ENCODE data around the gene ASTE1. TPM values are rescaled to one million over a fixed set of nuclear protein-coding genes. Genes with fewer than 3 reads are reported as not detected.
"Not testable (repeated sequence)": the region's sequence is repeated elsewhere in the genome, so short reads cannot be mapped to it uniquely, and the experiment has no call there.

ASTE1 gene
- total RNA-seq, 1 donor from 2014 or later = 11.4 TPM

GRCh38 chr3:130976706-130977105 lies 49.9 kb downstream of the ASTE1 start:
- no peak for TF ChIP-seq CTCF (conservative IDR thresholded peaks at IDR 0.05)
- Mint-ChIP-seq H3K27me3 (ENCODE audit: low read depth) (no peaks in the 10 kb centered on the region), H3K4me3 (no peak overlapping the region), H3K36me3 (ENCODE audit: low read depth) (peaks cover 2% of the 10 kb centered on the region), H3K27ac (ENCODE audit: unreplicated experiment) (no peak overlapping the region), H3K4me1 (no peaks in the 10 kb centered on the region), H3K9me3 (no peaks in the 10 kb centered on the region)
- DNase-seq (ENCODE audit: low read depth, low spot score) = no peak

GRCh38 chr3:130975251-130975650 lies 51.4 kb downstream of the ASTE1 start:
- H3K27me3 Mint-ChIP-seq (ENCODE audit: low read depth) = no peaks in the 10 kb centered on the region
- H3K36me3 Mint-ChIP-seq (ENCODE audit: low read depth) = peaks cover 12% of the 10 kb centered on the region
- DNase-seq (ENCODE audit: low read depth, low spot score) = no peak
- H3K9me3 Mint-ChIP-seq = no peaks in the 10 kb centered on the region
- H3K27ac Mint-ChIP-seq (ENCODE audit: unreplicated experiment) = no peak overlapping the region
- H3K4me3 Mint-ChIP-seq = no peak overlapping the region
- TF ChIP-seq CTCF (conservative IDR thresholded peaks at IDR 0.05) = no peak
- no peaks in the 10 kb centered on the region for H3K4me1 Mint-ChIP-seq

- no peak overlapping the region for H3K4me3 Mint-ChIP-seq
- no peaks in the 10 kb centered on the region for H3K4me1 Mint-ChIP-seq
- H3K9me3 Mint-ChIP-seq = no peaks in the 10 kb centered on the region
- peaks cover 12% of the 10 kb centered on the region for H3K36me3 Mint-ChIP-seq (ENCODE audit: low read depth)
- H3K27ac Mint-ChIP-seq (ENCODE audit: unreplicated experiment) = no peak overlapping the region
- no peak for DNase-seq (ENCODE audit: low read depth, low spot score)
- H3K27me3 Mint-ChIP-seq (ENCODE audit: low read depth) = no peaks in the 10 kb centered on the region
- no peak for TF ChIP-seq CTCF (conservative IDR thresholded peaks at IDR 0.05)
These were observed 52.4 kb downstream of the ASTE1 start for GRCh38 chr3:130974201-130974600.

- H3K9me3 Mint-ChIP-seq = no peaks in the 10 kb centered on the region
- DNase-seq (ENCODE audit: low read depth, low spot score) = no peak
- peaks cover 12% of the 10 kb centered on the region for H3K36me3 Mint-ChIP-seq (ENCODE audit: low read depth)
- no peak overlapping the region for H3K27ac Mint-ChIP-seq (ENCODE audit: unreplicated experiment)
- H3K4me3 Mint-ChIP-seq = no peak overlapping the region
- no peaks in the 10 kb centered on the region for H3K4me1 Mint-ChIP-seq
- no peak for TF ChIP-seq CTCF (conservative IDR thresholded peaks at IDR 0.05)
- no peaks in the 10 kb centered on the region for H3K27me3 Mint-ChIP-seq (ENCODE audit: low read depth)
These were observed 53.2 kb downstream of the ASTE1 start for GRCh38 chr3:130973406-130973805.

- not testable (repeated sequence) for H3K9me3 Mint-ChIP-seq; H3K27ac Mint-ChIP-seq (ENCODE audit: unreplicated experiment); H3K27me3 Mint-ChIP-seq (ENCODE audit: low read depth); H3K4me3 Mint-ChIP-seq; DNase-seq (ENCODE audit: low read depth, low spot score); H3K4me1 Mint-ChIP-seq
- peaks cover 12% of the 10 kb centered on the region for H3K36me3 Mint-ChIP-seq (ENCODE audit: low read depth)
These were observed 54.0 kb downstream of the ASTE1 start for GRCh38 chr3:130972592-130972991.

GRCh38 chr3:130971208-130971607 lies 55.4 kb downstream of the ASTE1 start:
- Mint-ChIP-seq H3K27ac (ENCODE audit: unreplicated experiment) (no peak overlapping the region), H3K9me3 (no peaks in the 10 kb centered on the region), H3K36me3 (ENCODE audit: low read depth) (peaks cover 16% of the 10 kb centered on the region), H3K27me3 (ENCODE audit: low read depth) (no peaks in the 10 kb centered on the region), H3K4me3 (no peak overlapping the region), H3K4me1 (no peaks in the 10 kb centered on the region)
- TF ChIP-seq CTCF (conservative IDR thresholded peaks at IDR 0.05) = no peak
- no peak for DNase-seq (ENCODE audit: low read depth, low spot score)

Measured in neural crest cell (in vitro differentiated cells).